Adrenal gland (tissue), 12 donors: ENCODE results near the gene RMI2. TPM values are rescaled to one million over a fixed set of nuclear protein-coding genes. Genes with fewer than 3 reads are reported as not detected.

Experiments
- DNase-seq, 7 donors: peaks; one replicate each; pipeline ENCODE4 v3.0.0-alpha.2; 2019 to 2020
- H3K27ac ChIP-seq, 5 donors: fragments of 200-600 bp; sonication (generic) in 4 of 5; 1 replicate in 3 of 5; 2 replicates in 2 of 5; pipeline versions ENCODE4 v1.5.1 to v1.8.0; 2016 to 2020; ENCODE audit warnings: mild to moderate bottlenecking in 1 of 5
- H3K27me3 ChIP-seq: fragments of 200-600 bp; 2 replicates; pipeline ENCODE4 v1.8.0; 2021
- H3K36me3 ChIP-seq, 2 donors: fragments of 200-600 bp; replicated peaks in 1 of 2; 1 replicate in 1 of 2; 2 replicates in 1 of 2; pipeline versions ENCODE4 v1.5.1 to v1.8.0; 2018 to 2022
- H3K4me1 ChIP-seq, 2 donors: fragments of 200-600 bp; replicated peaks in 1 of 2; 1 replicate in 1 of 2; 2 replicates in 1 of 2; pipeline versions ENCODE4 v1.5.1 to v1.8.0; 2018 to 2021
- H3K4me3 ChIP-seq, 4 donors: fragments of 200-600 bp; sonication (generic) in 3 of 4; one replicate each; pipeline ENCODE4 v1.5.1; 2016 to 2018
- H3K9me3 ChIP-seq, 3 donors: fragments of 200-600 bp; sonication (generic) in 1 of 3; replicated peaks in 1 of 3; 1 replicate in 2 of 3; 2 replicates in 1 of 3; pipeline versions ENCODE4 v1.5.1 to v1.8.0; 2016 to 2021
- POLR2A ChIP-seq, 2 donors: fragments of 450-650 bp; IDR thresholded peaks; one replicate each; pipeline ENCODE4 v1.6.1; 2017; ENCODE audit warnings: antibody characterized with exemption in 2 of 2, mild to moderate bottlenecking in 2 of 2, moderate library complexity in 1 of 2
- WGBS, 4 donors: extraction: QIAGEN DNeasy Blood & Tissue Kit in 2 of 4; methylation state at CpG; one replicate each; pipeline versions ENCODE4 v1.1.5 to v1.1.7; 2013 to 2017; 5-methylcytosine and 5-hydroxymethylcytosine counted together
- intact Hi-C, 2 donors: fragments of 100-400 bp; cut with DNase I; formaldehyde crosslinking; loops; one replicate each; pipeline versions ENCODE4 v1.14.1 to v1.15.0; 2022 to 2023
- polyA plus RNA-seq, 3 donors: library from polyadenylated mRNA; stranded (reverse); fragments of 200-250 nt in 2 of 3; fragments of 350-450 nt in 1 of 3; fragmentation: Illumina TruSeq in 1 of 3; extraction: RNeasy Lipid Tissue Mini Kit (QIAGEN cat#74804) in 1 of 3; gene quantifications; one replicate each; pipeline ENCODE4 v1.2.3, GENCODE V29; 2013 to 2014
- total RNA-seq, 9 donors: library from RNA; depleted of rRNA in 4 of 9; stranded (reverse); fragments of >200 nt in 4 of 9; fragments of 120-200 nt in 1 of 9; fragmentation: NEBNext Ultra II Directional in 1 of 9; extraction: Animal tissue kit (Norgen Biotek cat#: 25700) in 1 of 9; gene quantifications; one replicate each; pipeline versions ENCODE4 v1.1.0 to v1.2.4, GENCODE V29; 2013 to 2023
- TF ChIP-seq, protein P1 (sequence below), 6 experiments: fragments of 450-650 bp in 4 of 6; fragments of 200-600 bp in 2 of 6; sonication (generic) in 1 of 6; IDR thresholded peaks; 1 replicate in 5 of 6; 2 replicates in 1 of 6; pipeline versions ENCODE4 v1.5.1 to v1.8.0; 2016 to 2021; ENCODE audit warnings: antibody characterized with exemption in 6 of 6, mild to moderate bottlenecking in 2 of 6, moderate library complexity in 1 of 6
- donor health status: healthy with polysubstance abuse.
- donor health status: Bipolar disorder and iron deficiency.
- donor health status: DM: yes; HTN: yes; CAD: no.
- donor health status: DM: no; HTN: no; CAD: no.
- donor health status: DM: no; HTN: no; CAD: no.
- donor health status: DM: yes; HTN: yes; CAD: no.

RMI2 gene
- total and polyA plus RNA-seq, 12 donors = 0.56 to 21.1 (median 1.2) TPM; not detected in 2

DNA sequence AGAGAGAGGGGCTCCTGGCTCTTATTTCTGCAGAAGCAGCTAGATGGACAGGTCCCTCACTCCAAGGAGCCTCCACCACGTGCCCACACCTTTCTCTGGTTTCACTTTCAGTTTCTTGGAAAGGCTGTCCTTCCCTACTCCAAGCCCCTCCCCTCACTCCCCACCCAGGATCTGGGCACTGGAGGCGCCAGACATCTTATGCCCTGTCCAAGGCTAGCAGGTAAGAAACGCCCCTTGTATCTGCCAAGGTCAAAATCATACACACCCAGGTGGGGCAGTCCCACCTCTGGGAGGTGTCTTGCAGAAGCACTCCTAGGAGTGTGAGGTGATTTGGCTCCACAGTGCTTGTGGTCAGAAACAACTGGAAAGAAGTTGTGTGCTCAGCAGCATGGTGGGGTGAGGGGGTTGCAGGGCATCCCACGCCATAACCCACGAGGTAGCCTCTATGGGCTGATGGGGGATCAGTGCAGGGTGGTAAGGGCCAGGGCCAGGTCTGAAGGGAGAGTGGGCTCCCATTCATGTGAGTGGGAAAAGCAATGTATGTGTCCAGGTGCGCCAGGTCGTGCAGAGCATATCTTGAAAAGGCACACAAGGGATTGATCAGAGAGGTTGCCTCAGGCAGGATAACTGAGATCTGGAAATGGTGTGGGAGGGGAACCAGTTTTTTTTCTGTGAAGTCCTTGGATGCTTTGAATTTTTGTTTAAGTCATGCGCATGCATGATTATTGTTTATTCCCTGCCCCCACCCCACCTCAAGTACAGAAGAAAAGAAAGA, 32.4 kb upstream of the RMI2 start:
- DNase-seq = no peak
- no peaks in the 10 kb centered on the region for H3K27me3 ChIP-seq
- H3K27ac ChIP-seq = no peak overlapping the region
- 59 to 67% (median 65%) methylated on average over 6 to 8 of the region's 8 CpGs for WGBS, 4 donors
- H3K9me3 ChIP-seq = no peaks in the 10 kb centered on the region
- H3K4me1 ChIP-seq = peaks cover 0 to 6% of the 10 kb centered on the region in 2 donors
- no peaks in the 10 kb centered on the region for H3K36me3 ChIP-seq
- intact Hi-C loops = no loop called here
- no peak overlapping the region for H3K4me3 ChIP-seq
- TF ChIP-seq POLR2A (IDR thresholded peaks at IDR 0.05) = no peak
- TF ChIP-seq, protein P1, sequence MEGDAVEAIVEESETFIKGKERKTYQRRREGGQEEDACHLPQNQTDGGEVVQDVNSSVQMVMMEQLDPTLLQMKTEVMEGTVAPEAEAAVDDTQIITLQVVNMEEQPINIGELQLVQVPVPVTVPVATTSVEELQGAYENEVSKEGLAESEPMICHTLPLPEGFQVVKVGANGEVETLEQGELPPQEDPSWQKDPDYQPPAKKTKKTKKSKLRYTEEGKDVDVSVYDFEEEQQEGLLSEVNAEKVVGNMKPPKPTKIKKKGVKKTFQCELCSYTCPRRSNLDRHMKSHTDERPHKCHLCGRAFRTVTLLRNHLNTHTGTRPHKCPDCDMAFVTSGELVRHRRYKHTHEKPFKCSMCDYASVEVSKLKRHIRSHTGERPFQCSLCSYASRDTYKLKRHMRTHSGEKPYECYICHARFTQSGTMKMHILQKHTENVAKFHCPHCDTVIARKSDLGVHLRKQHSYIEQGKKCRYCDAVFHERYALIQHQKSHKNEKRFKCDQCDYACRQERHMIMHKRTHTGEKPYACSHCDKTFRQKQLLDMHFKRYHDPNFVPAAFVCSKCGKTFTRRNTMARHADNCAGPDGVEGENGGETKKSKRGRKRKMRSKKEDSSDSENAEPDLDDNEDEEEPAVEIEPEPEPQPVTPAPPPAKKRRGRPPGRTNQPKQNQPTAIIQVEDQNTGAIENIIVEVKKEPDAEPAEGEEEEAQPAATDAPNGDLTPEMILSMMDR (IDR thresholded peaks at IDR 0.05) = no peak

DNA sequence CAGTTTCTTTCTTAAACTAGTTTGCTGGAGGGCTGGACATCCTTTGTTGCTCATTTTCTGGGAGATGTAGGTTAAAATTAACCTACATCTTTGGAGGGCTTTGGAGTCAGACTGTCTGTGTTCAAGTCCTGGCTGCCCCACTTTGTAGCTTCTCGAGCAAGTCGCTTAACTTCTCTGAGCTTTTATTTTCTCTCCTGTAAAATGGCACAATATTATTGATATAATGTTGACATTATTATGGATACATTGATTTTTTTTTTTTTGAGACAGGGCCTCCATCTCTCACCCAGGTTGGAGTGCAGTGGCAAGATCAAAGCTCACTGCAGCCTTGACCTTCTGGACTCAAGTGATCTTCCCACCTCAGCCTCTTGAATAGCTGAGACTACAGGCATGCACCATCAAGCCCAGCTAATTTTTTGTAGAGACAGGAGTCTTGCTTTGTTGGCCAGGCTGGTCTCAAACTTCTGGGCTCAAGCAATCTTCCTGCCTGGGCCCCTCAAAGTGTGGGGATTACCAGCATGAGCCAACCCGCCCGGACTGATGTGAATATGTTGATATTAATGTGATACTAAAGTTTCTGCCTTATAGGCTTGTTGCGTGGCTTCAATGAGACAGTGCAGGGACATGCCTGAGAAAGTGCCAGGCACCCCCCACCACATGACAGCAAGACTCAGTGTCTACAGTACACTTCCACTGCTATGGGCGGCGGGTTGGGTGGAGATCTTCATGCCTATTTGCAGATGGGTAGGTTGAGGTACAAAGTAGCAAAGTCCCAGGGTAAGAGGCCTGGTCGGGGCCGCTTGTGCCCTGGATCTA, 31.6 kb upstream of the RMI2 start:
- 90 to 96% (median 95%) methylated on average over 9 of the region's 9 CpGs for WGBS, 4 donors
- intact Hi-C loops = no loop called here
- Histone ChIP-seq H3K9me3 (no peaks in the 10 kb centered on the region), H3K4me1 (peaks cover 0 to 6% of the 10 kb centered on the region in 2 donors), H3K4me3 (no peak overlapping the region), H3K27me3 (no peaks in the 10 kb centered on the region), H3K36me3 (no peaks in the 10 kb centered on the region), H3K27ac (no peak overlapping the region)
- TF ChIP-seq, protein P1 (IDR thresholded peaks at IDR 0.05) = no peak
- TF ChIP-seq POLR2A (IDR thresholded peaks at IDR 0.05) = no peak
- DNase-seq = no peak

GRCh38 chr16:11314309-11314894, 30.9 kb upstream of the RMI2 start:
- intact Hi-C loops = no loop called here
- TF ChIP-seq, protein P1 (IDR thresholded peaks at IDR 0.05) = no peak
- TF ChIP-seq POLR2A (IDR thresholded peaks at IDR 0.05) = no peak
- Histone ChIP-seq H3K9me3 (no peaks in the 10 kb centered on the region), H3K36me3 (no peaks in the 10 kb centered on the region), H3K4me3 (no peak overlapping the region), H3K27ac (no peak overlapping the region), H3K27me3 (no peaks in the 10 kb centered on the region), H3K4me1 (peaks cover 0 to 6% of the 10 kb centered on the region in 2 donors)
- no peak for DNase-seq
- WGBS, 4 donors = 93 to 100% (median 95%) methylated on average over 7 to 8 of the region's 8 CpGs

DNA sequence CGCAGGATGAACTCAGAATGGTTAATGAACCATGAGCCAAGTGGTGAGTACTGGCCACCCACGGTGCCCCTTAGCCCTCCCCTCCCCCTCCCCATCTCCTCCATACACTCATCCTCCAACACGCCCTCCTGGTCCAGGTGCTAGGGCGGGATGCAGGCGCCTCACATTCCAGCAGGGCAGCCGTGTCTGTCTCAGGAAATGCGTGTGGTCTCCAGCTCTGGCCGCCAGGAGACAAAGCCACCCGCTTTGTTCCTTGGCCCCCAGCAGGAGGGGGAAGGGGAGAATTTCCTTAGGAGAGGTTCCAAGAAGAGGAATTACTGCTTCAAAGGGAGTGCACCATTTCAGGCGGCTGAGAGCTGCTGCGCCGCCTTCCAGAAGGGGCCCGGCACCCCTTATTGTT, 29.7 kb upstream of the RMI2 start:
- no peaks in the 10 kb centered on the region for H3K9me3 ChIP-seq
- no peaks in the 10 kb centered on the region for H3K36me3 ChIP-seq
- no peaks in the 10 kb centered on the region for H3K27me3 ChIP-seq
- TF ChIP-seq POLR2A (IDR thresholded peaks at IDR 0.05) = no peak
- TF ChIP-seq, protein P1 (IDR thresholded peaks at IDR 0.05) = no peak
- H3K27ac ChIP-seq = peak overlapping the region in 1 of 5 donors; percentile 10
- H3K4me3 ChIP-seq = no peak overlapping the region
- DNase-seq = no peak
- WGBS, 4 donors = 56 to 69% (median 65%) methylated on average over 9 to 13 of the region's 13 CpGs
- peaks cover 0 to 6% of the 10 kb centered on the region in 2 donors for H3K4me1 ChIP-seq
- intact Hi-C loops = no loop called here
